ENCODE data around the gene SIT1.

- no peak for TF ChIP-seq CTCF (tag by site-specific recombination; IDR thresholded peaks at IDR 0.05)
- TF ChIP-seq ZBTB26 (tag by site-specific recombination; optimal IDR thresholded peaks at IDR 0.05) = no peak
- TF ChIP-seq ZNF19 (tag by site-specific recombination; IDR thresholded peaks at IDR 0.05; ENCODE audit: low read depth) = no peak
- TF ChIP-seq ZFHX2 (tag by site-specific recombination; conservative IDR thresholded peaks at IDR 0.05) = no peak
- no peak for TF ChIP-seq ZNF843 (tag by site-specific recombination; IDR thresholded peaks at IDR 0.05)
- TF ChIP-seq ZNF311 (tag by site-specific recombination; IDR thresholded peaks at IDR 0.05; ENCODE audit: borderline replicate concordance) = no peak
- no peak for TF ChIP-seq KLF7 (tag by site-specific recombination; IDR thresholded peaks at IDR 0.05; ENCODE audit: borderline replicate concordance)
- TF ChIP-seq ZNF37A (tag by site-specific recombination; IDR thresholded peaks at IDR 0.05) = no peak
- no peak for TF ChIP-seq ZFP37 (tag by site-specific recombination; IDR thresholded peaks at IDR 0.05)
- no peak for TF ChIP-seq ZNF394 (tag by site-specific recombination; IDR thresholded peaks at IDR 0.05; ENCODE audit: borderline replicate concordance)
Observed at GRCh38 chr9:35618854-35619799, 31.6 kb downstream of the SIT1 start.
